Left colon (tissue), 2 donors: Measurements from ENCODE around the gene RNF166. TPM values are rescaled to one million over a fixed set of nuclear protein-coding genes. Genes with fewer than 3 reads are reported as not detected.

Experiments used
- ATAC-seq: fragments of 200-7000 bp; cut with Tn5 transposase; one replicate; pipeline ENCODE4 v1.9.1; 2020; ENCODE audit warnings: mild to moderate bottlenecking, moderate library complexity
- DNase-seq, 2 donors: peaks; one replicate each; pipeline ENCODE4 v3.0.0-alpha.2; 2020
- intact Hi-C, 2 donors: fragments of 100-400 bp; cut with DNase I in 1 of 2; cut with micrococcal nuclease in 1 of 2; formaldehyde crosslinking; loops; one replicate each; pipeline versions ENCODE4 v1.11.2 to v1.14.0; 2022; cut with DNase I, micrococcal nuclease
- long read RNA-seq: library from polyadenylated mRNA; unstranded; transcript quantifications from one replicate; pipeline ENCODE4 v2.0.0, GENCODE V29; 2021
- total RNA-seq, 2 donors: library from RNA; stranded (reverse); fragmentation: NEBNext Ultra II Directional; extraction: Animal tissue kit (Norgen Biotek cat#: 25700); gene quantifications; one replicate each; pipeline ENCODE4 v1.2.1, GENCODE V29; 2021
- donor health status: DM: no; HTN: no; CAD: no.
- donor health status: DM: yes; HTN: yes; CAD: no.

Gene RNF166
- total RNA-seq = 10 to 100 TPM; 11.4 to 12.0 TPM
- long read RNA-seq, transcript RNF166-201 (6 exons, 1,883 nt) = major isoform, 5 of 8 reads
- long read RNA-seq, partial matches to known transcripts = 2 of 8 reads
- long read RNA-seq, other reads (novel, unspliced or antisense) = 1 of 8 reads

DNA sequence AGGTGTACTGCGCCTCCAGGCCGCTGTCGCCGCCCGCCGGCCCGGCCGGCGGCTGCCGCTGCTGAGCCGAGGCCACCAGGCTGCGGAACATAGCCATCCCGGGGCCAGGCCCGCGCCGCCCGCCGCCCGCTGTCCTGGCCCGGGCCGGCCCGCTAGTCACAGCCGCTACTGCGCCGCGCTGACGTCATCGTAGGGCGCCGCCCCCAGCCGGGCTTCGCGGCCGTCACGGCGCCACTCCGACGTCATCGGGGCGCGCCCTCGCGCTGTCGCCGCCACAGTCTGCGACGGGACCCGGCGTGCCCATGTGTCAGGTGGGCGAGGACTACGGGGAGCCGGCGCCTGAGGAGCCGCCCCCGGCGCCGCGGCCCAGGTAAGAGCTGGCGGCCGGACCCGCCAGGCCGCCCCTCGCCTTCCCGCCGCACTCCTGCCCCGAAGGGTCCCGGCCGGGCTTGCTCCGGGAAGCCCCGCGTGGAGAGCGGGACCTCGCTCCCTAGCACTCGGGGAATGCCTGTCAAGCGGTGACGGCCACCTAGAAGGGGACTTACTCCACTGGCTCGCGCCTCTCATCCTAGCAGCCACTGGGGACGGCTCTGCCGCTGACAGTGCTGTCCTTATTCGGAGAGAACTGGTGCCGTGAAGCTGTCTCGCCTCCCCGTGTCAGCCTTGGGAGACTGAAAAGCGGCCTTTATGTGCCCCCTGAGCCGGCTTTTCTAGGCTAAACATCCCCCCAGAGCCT, at the start of gene RNF166, which contains the start of gene CTU2:
Gene RNF166, minus strand, starts transcription at position 180 of the 736 bp plus-strand sequence. Its CDS starts 83 bp downstream, at position 97.
Gene CTU2, plus strand, starts transcription at position 275 of the 736 bp plus-strand sequence. Its CDS starts 28 bp downstream, at position 303.
- DNase-seq = peak; percentile 86 to 94
- intact Hi-C loops = no loop called here
- peak; percentile 91 for ATAC-seq

DNA sequence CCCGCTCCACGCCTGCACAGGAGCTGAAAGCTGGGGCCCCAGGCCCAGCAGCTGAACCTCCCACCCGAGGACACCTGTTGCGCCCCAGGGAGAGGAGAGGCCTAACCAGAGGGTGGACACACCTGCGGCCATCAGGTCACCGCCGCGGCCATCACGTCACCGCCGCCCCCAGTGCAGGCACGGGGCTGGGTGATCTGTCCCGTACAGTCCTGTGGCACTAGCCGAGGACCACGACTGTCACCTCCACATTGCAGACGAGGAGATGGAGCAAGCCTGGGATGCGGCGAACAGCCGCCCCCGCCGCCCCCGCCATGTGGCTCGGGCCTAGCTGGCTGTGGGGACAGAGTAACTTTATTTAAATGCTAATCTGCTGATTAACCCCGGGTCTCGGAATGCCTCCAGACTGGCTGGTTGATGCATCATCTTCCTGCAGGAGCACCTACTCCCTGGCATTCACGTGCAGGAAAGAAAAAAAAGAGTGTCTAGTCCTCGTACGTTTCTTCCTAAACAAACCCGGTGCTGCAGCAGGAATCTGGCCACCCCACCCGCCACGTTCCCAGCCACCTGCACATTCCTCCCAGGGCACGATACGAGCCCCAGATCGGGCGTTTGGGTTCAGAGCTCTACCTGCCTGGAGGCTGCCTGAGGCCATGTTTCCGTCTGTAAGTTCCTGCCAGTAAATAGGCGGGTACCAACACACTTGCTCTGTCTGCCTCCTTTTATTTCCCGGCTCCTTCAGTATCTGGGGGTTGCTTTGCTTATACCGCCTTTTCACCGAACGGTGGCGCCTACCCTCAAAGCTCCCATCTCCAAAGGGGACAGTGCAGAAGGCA, 48.9 kb upstream of the RNF166 start:
- intact Hi-C loops = no loop called here
- ATAC-seq = no peak
- no peak for DNase-seq

GRCh38 chr16:88754109-88754911, 48.1 kb upstream of the RNF166 start:
- intact Hi-C loops = no loop called here
- DNase-seq = no peak
- ATAC-seq = no peak

GRCh38 chr16:88753602-88754001, 47.4 kb upstream of the RNF166 start:
- intact Hi-C loops = no loop called here
- DNase-seq = no peak
- ATAC-seq = peak; percentile 17

DNA sequence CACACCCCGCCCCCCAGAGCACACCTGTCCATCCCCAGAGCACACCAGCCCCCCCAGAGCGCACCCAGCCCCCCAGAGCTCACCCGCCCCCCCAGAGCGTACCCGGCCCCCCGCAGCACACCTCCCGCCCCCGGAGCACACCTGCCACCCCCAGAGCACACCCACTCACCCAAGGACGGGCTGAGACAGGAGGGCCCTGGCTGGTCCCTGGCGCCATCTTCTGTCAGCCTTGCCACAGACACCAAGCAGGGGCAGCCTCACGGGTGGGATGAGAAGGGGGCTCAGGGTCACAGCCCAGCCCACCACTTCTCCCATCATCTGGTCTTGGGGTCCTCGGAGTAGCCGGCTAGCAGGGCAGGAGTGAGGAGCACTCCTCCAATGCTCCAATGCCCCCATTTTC, 47.0 kb upstream of the RNF166 start:
- no peak for ATAC-seq
- no peak for DNase-seq
- intact Hi-C loops = no loop called here

GRCh38 chr16:88752386-88753002, 46.3 kb upstream of the RNF166 start:
- ATAC-seq (no peak), DNase-seq (no peak)
- intact Hi-C loops = no loop called here

GRCh38 chr16:88750854-88751253, 44.6 kb upstream of the RNF166 start:
- no peak for DNase-seq
- intact Hi-C loops = no loop called here
- ATAC-seq = no peak

DNA sequence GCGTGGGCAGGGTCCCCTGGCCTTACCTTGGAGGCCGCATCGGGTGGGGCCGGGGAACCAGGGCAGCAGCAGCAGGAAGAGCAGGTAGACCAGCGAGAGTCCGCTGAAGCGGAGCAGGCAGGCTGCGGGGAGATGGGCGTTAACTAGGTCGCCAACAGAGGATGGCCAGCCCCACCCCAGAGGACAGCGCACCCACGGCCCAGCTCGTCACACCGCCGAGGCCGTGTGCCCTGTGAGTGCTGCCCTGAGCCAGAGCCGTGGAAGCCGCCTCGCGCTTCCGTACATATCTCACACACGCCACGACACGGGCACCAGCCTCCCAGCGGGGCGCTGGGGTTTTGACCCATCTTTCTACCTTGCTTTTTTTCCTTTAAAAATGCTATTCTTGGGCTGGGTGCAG, 43.1 kb upstream of the RNF166 start:
- ATAC-seq = no peak
- no peak for DNase-seq
- intact Hi-C loops = loop anchor here in 1 of 2 donors (5.0 kb wide), 1 partner anchor 33 kb away; no protein-coding TSS in a partner anchor

DNA sequence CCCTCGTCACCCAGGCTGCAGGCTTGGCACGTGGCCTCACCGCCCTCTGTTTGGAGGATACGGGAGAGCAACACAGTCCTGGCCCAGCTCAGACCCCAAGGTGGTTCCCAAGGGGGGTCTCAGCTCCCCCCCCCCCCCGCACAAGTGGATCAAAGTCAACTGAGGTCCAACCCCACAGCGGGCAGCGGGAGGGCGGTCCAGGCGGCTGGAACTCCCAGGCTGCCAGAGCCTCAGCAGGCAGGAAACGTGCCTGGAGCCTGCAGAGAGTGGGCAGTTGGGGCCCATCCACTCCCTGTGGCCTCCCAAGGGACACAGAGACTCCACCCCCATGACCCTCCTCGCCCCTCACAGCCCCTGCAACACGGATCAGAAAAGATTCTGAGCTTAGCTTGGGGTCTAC, 42.2 kb upstream of the RNF166 start:
- ATAC-seq = no peak
- intact Hi-C loops = loop anchor here in 1 of 2 donors (5.0 kb wide), 1 partner anchor 34 kb away; no protein-coding TSS in a partner anchor

DNA sequence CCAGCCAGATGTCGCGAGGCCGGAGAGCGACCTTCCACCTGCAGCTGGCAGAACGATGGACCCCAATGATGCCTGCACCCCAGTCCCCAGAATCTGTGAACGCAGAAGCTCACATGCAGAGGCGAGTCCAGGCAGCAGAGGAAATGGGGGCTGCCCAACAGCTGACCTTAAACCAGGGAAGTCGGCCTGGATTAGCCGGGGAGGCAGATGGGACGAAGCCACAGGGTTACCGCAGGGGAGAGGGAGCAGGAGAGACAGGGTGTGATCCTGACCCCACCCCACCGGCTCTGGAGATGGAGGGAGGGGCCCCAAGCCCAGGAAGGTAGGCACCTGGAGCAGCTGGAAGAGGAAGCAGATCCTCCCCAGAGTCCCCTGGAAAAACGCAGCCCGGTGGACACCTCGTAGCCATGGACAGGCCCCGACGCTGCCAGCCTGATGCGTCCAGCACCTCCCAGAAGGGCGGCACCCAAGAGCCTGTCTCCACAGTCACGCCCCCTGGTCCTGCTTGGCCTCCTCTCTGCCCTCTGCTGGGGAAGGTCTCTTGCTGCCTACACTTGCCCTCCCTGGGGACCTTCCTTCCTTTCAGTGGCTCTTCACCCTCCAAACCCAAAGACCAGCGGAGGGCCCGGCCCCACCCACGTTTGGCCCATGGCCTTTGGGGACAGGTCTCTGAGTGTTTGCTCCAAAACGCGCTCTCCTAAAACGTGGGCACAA, 41.5 kb upstream of the RNF166 start:
- peak; percentile 81 for ATAC-seq
- DNase-seq = peak; percentile 74 to 78
- intact Hi-C loops = loop anchor here in 1 of 2 donors (5.0 kb wide), 1 partner anchor 35 kb away; no protein-coding TSS in a partner anchor

More for the DNA sequence above, 42.2 kb upstream of the RNF166 start:
- DNase-seq = no peak

DNA sequence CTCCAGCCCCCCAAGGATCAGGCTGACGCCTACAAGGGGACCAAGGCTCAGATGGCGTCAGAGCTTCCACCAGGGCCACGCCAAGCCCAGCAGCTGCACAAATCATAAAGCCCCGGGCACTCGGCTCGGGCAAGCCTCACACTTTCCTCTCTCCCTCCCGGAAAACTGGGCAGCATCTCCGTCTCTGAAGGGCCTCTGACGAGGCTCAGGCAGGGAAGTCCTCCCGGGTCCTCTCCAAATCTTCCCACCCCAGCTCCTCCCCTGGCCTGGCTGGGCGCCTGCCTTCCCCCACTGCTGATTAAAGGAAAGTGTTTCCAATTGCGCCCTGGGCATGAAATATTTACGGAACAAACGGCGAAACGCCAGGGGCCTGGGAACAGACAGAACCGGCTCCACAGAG, 40.3 kb upstream of the RNF166 start:
- intact Hi-C loops = loop anchor here in 1 of 2 donors (5.0 kb wide), 1 partner anchor 36 kb away; no protein-coding TSS in a partner anchor
- ATAC-seq (no peak), DNase-seq (peak in 1 of 2 donors; percentile 68)

GRCh38 chr16:88744577-88745521, 38.6 kb upstream of the RNF166 start:
- intact Hi-C loops = loop anchor here (5.0 kb wide), 2 partner anchors 37 to 42 kb away; partner anchors contain the start of gene PIEZO1 (in 1 of the 2)
- ATAC-seq = peak; percentile 40
- no peak for DNase-seq

DNA sequence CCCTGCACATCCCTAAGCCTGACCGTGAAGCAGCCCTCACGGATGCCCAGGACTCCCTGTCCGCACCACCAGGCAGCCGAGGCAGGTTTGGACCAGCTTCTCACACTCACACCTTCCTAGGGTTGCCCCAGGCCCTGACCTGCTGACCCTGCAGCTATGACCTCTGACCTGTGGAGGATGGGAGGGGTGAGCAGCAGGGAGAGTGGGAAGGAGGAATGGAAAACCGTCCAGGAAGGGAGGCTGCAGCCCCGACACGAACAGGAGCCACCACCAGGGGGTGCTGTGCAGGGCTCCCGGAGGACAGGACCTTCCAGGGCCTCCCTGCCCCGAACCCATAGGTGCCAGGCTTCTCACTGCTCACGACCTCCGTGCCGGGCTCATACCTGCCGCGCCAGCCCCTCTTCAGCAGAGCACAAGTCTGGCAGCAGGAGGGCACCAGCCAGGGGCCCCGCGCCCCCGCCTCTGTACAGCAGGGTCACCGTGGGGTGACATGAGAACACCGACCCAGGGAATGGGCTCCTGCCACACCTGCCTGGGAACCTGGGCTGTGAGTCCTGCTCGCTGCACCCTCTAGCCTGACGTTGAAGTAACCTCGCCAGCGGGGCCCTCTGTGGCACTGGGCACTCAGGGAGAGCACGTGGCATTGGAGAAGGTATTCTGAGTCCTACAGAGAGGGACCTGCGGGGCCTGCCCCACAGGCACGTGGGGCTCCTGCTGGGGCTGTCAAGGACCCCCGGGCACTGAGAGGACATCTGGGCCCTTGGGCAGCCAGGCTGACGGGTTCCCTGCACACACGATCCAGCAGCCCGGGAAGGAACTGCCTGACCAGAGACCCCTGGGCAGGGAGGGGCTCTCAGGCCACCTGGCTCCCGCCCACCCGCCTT, 37.7 kb upstream of the RNF166 start:
- DNase-seq = peak; percentile 77 to 92
- intact Hi-C loops = loop anchor here in 1 of 2 donors (5.0 kb wide), 1 partner anchor 43 kb away; the partner anchor contains the start of gene PIEZO1
- ATAC-seq = peak; percentile 74

- peak in 1 of 2 donors; percentile 53 for DNase-seq
- peak; percentile 48 for ATAC-seq
- intact Hi-C loops = loop anchor here in 1 of 2 donors (5.0 kb wide), 1 partner anchor 44 kb away; the partner anchor contains the start of gene PIEZO1
Observed at GRCh38 chr16:88742896-88743605, 36.8 kb upstream of the RNF166 start.
